GM23338 (cell line): ENCODE data around the gene ZER1. TPM values are rescaled to one million over a fixed set of nuclear protein-coding genes. Genes with fewer than 3 reads are reported as not detected.

Experiments used
- ATAC-seq: fragments of 200-7000 bp; cut with Tn5 transposase; 3 replicates; pipeline ENCODE4 v1.9.1; 2020
- DNase-seq: peaks from one replicate; pipeline ENCODE4 v3.0.0-alpha.2; 2015; ENCODE audit warnings: low spot score
- H2AFZ ChIP-seq: fragments of 200-600 bp; sonication (generic); 2 replicates; pipeline ENCODE4 v1.8.0; 2016; ENCODE audit warnings: antibody characterized with exemption, mild to moderate bottlenecking, moderate library complexity
- H3F3A ChIP-seq: fragments of 200-600 bp; sonication (generic); replicated peaks from 2 replicates; pipeline ENCODE4 v1.8.0; 2017; ENCODE audit warnings: antibody characterized with exemption, mixed run types, low read depth
- H3K27ac ChIP-seq: fragments of 200-600 bp; sonication (generic); 2 replicates; pipeline ENCODE4 v1.6.1; 2016; ENCODE audit warnings: low read depth
- H3K27me3 ChIP-seq: fragments of 200-600 bp; sonication (generic); 2 replicates; pipeline ENCODE4 v1.8.0; 2016; ENCODE audit warnings: mild to moderate bottlenecking, mixed run types, moderate library complexity; ENCODE audit not compliant: insufficient read depth
- H3K36me3 ChIP-seq: fragments of 200-600 bp; sonication (generic); 2 replicates; pipeline ENCODE4 v1.8.0; 2016; ENCODE audit warnings: mild to moderate bottlenecking; ENCODE audit not compliant: insufficient read depth
- H3K4me1 ChIP-seq: fragments of 200-600 bp; sonication (generic); 2 replicates; pipeline ENCODE4 v1.8.0; 2016; ENCODE audit warnings: mild to moderate bottlenecking, moderate library complexity; ENCODE audit not compliant: insufficient read depth
- H3K4me2 ChIP-seq: fragments of 200-600 bp; sonication (generic); 2 replicates; pipeline ENCODE4 v1.7.1; 2017; ENCODE audit warnings: mixed run types
- H3K4me3 ChIP-seq: fragments of 200-600 bp; sonication (generic); 2 replicates; pipeline ENCODE4 v1.6.1; 2016; ENCODE audit warnings: mixed run types
- H3K79me2 ChIP-seq: fragments of 200-600 bp; sonication (generic); replicated peaks from 2 replicates; pipeline ENCODE4 v1.8.0; 2017; ENCODE audit warnings: mild to moderate bottlenecking; ENCODE audit not compliant: insufficient read depth
- H3K9me2 ChIP-seq: fragments of 200-600 bp; sonication (generic); 2 replicates; pipeline ENCODE4 v1.8.0; 2017; ENCODE audit not compliant: insufficient read depth
- H4K20me1 ChIP-seq: fragments of 200-600 bp; sonication (generic); replicated peaks from 2 replicates; pipeline ENCODE4 v1.8.0; 2017; ENCODE audit warnings: mild to moderate bottlenecking; ENCODE audit not compliant: insufficient read depth
- H3K27ac Mint-ChIP-seq: 2 replicates; pipeline ENCODE4 v1.8.0; 2020; ENCODE audit warnings: inconsistent platforms, mild to moderate bottlenecking, moderate library complexity, mixed read lengths
- H3K27me3 Mint-ChIP-seq: 3 replicates; pipeline ENCODE4 v1.8.0; 2022; ENCODE audit warnings: low read depth, mild to moderate bottlenecking, moderate library complexity, mixed read lengths, inconsistent platforms; ENCODE audit not compliant: insufficient read depth, poor library complexity
- H3K36me3 Mint-ChIP-seq: 3 replicates; pipeline ENCODE4 v1.8.0; 2021; ENCODE audit warnings: low read depth, mild to moderate bottlenecking, inconsistent platforms, moderate library complexity, mixed read lengths
- H3K4me1 Mint-ChIP-seq: 3 replicates; pipeline ENCODE4 v1.8.0; 2020; ENCODE audit warnings: mild to moderate bottlenecking, inconsistent platforms, mixed read lengths
- H3K4me3 Mint-ChIP-seq: 3 replicates; pipeline ENCODE4 v1.8.0; 2021; ENCODE audit warnings: moderate library complexity, mild to moderate bottlenecking, inconsistent platforms, mixed read lengths
- H3K9me3 Mint-ChIP-seq: 3 replicates; pipeline ENCODE4 v1.8.0; 2020; ENCODE audit warnings: moderate library complexity, mild to moderate bottlenecking, inconsistent platforms, mixed read lengths
- CREB1 ChIP-seq: fragments of 250-450 bp; sonication (Bioruptor Pico); IDR thresholded peaks from 2 replicates; pipeline ENCODE4 v1.5.0; 2020; ENCODE audit warnings: low read depth, mild to moderate bottlenecking, moderate library complexity
- EZH2phosphoT487 ChIP-seq: fragments of 200-600 bp; sonication (generic); IDR thresholded peaks from one replicate; pipeline ENCODE4 v1.8.1; 2018; ENCODE audit warnings: antibody characterized with exemption; ENCODE audit not compliant: unreplicated experiment
- JUNB ChIP-seq: IDR thresholded peaks from one replicate; pipeline ENCODE4 v1.6.1; 2016; ENCODE audit warnings: antibody characterized with exemption; ENCODE audit not compliant: unreplicated experiment
- POLR2AphosphoS5 ChIP-seq: IDR thresholded peaks from 2 replicates; pipeline ENCODE4 v1.6.1; 2016; ENCODE audit warnings: antibody characterized with exemption, low read depth
- STAT1 ChIP-seq: IDR thresholded peaks from one replicate; pipeline ENCODE4 v1.6.1; 2016; ENCODE audit warnings: antibody characterized with exemption; ENCODE audit not compliant: unreplicated experiment
- ZNF114 ChIP-seq: fragments of 250-450 bp; sonication (Bioruptor Pico); IDR thresholded peaks from 2 replicates; pipeline ENCODE4 v1.5.0; 2020; ENCODE audit warnings: mild to moderate bottlenecking, moderate library complexity
- ZNF331 ChIP-seq: fragments of 250-450 bp; sonication (Bioruptor Pico); IDR thresholded peaks from 2 replicates; pipeline ENCODE4 v1.5.0; 2020; ENCODE audit warnings: low read depth, mild to moderate bottlenecking, moderate library complexity
- polyA plus RNA-seq: library from polyadenylated mRNA; unstranded; fragments of >200 nt; fragmentation: Nextera tagmentation; extraction: Ambion mirVana; gene quantifications from 2 replicates; pipeline ENCODE4 v1.2.1, GENCODE V29; 2016
- total RNA-seq: library from RNA; depleted of rRNA; stranded (reverse); fragments of >200 nt; shearing (Covaris generic); gene quantifications from 2 replicates; pipeline ENCODE4 v1.2.3, GENCODE V29; 2014
- TF ChIP-seq, protein P1 (sequence below): IDR thresholded peaks from 2 replicates; pipeline ENCODE4 v1.6.1; 2016; ENCODE audit warnings: antibody characterized with exemption
- TF ChIP-seq, protein P2 (sequence below), 2 experiments: fragments of 200-600 bp in 1 of 2; sonication (generic) in 1 of 2; conservative IDR thresholded peaks; 2 replicates each; pipeline versions ENCODE4 v1.5.1 to v1.6.1; 2016 to 2017; ENCODE audit warnings: antibody characterized with exemption in 2 of 2, low read depth in 2 of 2, mild to moderate bottlenecking in 2 of 2, moderate library complexity in 1 of 2
- TF ChIP-seq, protein P3 (sequence below): fragments of 250-450 bp; sonication (Bioruptor Pico); IDR thresholded peaks from 2 replicates; pipeline ENCODE4 v1.5.0; 2020; ENCODE audit warnings: mild to moderate bottlenecking, moderate library complexity

Gene ZER1
- total and polyA plus RNA-seq, 2 experiments from 2014 or later: 7.0 to 23.9 TPM

DNA sequence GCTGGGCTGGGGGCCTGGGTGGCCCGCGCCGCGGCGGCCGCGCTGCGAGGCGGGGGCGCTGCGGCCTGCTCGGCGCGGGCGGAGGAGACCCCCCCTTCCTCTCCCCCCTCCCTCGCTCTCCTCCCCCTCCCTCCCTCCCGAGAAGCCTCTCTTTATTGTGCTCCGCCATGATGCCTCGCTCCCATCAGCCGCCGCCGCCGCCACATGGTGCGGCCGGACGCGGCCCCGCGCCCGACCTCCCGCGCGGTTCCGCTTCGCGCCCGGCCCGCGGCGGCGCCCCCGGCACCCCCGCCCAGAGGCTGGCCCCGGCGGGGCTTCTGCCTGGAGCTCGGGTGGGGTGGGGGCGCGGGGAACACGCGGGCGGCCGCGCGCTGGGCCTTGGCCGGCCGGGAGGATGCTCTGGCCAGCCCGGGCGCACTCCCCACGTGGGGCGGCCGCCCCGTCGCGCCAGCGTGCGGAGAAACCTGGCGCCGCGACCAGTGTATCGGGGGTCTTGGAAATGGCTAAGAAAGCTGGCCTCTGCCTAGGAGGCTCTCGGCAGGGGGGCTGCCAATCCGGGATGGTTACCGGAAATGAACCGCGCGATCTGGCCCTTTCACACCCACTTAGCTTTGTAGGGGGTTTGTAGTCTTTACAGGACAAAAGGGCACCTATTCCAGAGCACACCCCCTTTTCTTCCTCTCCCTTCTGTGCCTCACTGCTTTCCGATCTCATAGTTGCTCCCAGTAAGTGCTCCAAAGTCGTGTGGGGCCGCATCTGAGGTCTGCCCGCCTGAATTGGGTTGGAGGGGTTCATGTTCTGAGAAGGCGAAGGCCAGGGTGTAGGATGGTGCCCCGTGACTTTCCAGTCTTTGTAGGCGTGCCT, 81.7 kb downstream of the ZER1 start:
- ATAC-seq: peak; percentile 1; the same call in 1 of the 3 replicates
- peaks cover 19% of the 10 kb centered on the region for H3K27me3 Mint-ChIP-seq
- H3K36me3 Mint-ChIP-seq: peaks cover 84% of the 10 kb centered on the region
- H3F3A ChIP-seq: peaks cover 69% of the 10 kb centered on the region
- no peaks in the 10 kb centered on the region; the same call in 2 of the 3 replicates for H3K9me3 Mint-ChIP-seq
- DNase-seq: peak; percentile 76
- peaks cover 45% of the 10 kb centered on the region for H3K4me1 ChIP-seq
- H3K4me1 Mint-ChIP-seq: peaks cover 41% of the 10 kb centered on the region
- peak overlapping the region; percentile 99 for H3K4me3 ChIP-seq
- H3K4me2 ChIP-seq: peak overlapping the region; percentile 96
- no peaks in the 10 kb centered on the region for H3K9me2 ChIP-seq
- H3K27ac Mint-ChIP-seq: peak overlapping the region; percentile 98
- peak overlapping the region; percentile 98 for H3K4me3 Mint-ChIP-seq
- no peaks in the 10 kb centered on the region for H3K27me3 ChIP-seq
- peaks cover 80% of the 10 kb centered on the region for H3K79me2 ChIP-seq
- peaks cover 46% of the 10 kb centered on the region for H3K36me3 ChIP-seq
- no peak overlapping the region for H2AFZ ChIP-seq
- peaks cover 61% of the 10 kb centered on the region for H4K20me1 ChIP-seq
- peak overlapping the region; percentile 77; the same call in 1 of the 2 replicates for H3K27ac ChIP-seq
- TF ChIP-seq, protein P1, sequence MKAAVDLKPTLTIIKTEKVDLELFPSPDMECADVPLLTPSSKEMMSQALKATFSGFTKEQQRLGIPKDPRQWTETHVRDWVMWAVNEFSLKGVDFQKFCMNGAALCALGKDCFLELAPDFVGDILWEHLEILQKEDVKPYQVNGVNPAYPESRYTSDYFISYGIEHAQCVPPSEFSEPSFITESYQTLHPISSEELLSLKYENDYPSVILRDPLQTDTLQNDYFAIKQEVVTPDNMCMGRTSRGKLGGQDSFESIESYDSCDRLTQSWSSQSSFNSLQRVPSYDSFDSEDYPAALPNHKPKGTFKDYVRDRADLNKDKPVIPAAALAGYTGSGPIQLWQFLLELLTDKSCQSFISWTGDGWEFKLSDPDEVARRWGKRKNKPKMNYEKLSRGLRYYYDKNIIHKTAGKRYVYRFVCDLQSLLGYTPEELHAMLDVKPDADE: 0 out of 2 replicates have a peak, but pooled peaks have one; percentile 19
- TF ChIP-seq EZH2phosphoT487: no peak
- peak; percentile 20; the same call in 1 of the 2 replicates for TF ChIP-seq POLR2AphosphoS5

DNA sequence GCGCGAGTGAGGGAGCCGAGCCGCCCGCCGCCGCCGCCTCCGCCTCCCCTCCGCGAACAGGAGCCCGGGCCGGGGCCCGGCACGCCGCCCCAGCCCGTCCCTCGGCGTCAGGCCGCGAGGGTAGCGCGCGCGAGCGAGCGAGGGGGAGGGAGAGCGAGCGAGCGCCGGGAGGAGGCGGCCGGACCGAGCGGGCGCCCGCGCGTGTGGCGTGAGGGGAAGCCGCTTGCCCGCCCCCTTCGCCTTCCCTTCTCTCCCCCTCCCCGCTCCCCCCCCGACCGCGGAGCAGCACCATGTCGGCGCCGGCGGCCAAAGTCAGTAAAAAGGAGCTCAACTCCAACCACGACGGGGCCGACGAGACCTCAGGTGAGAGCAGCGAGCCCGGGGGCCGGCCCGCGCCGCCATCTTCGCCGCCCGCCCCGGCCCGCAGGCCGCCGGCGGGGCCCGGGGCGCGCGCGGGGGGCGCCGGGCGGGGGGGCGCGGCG, 82.4 kb downstream of the ZER1 start:
- Histone ChIP-seq H3K9me2 (no peaks in the 10 kb centered on the region), H3K4me1 (peaks cover 50% of the 10 kb centered on the region), H3F3A (peaks cover 74% of the 10 kb centered on the region), H3K27me3 (no peaks in the 10 kb centered on the region), H3K27ac (peak overlapping the region; percentile 59; the same call in 1 of the 2 replicates), H3K79me2 (peaks cover 86% of the 10 kb centered on the region), H3K36me3 (peaks cover 38% of the 10 kb centered on the region), H4K20me1 (peaks cover 69% of the 10 kb centered on the region), H3K4me2 (0 out of 2 replicates have a peak overlapping the region, but pooled peaks have one; percentile 65), H2AFZ (no peak overlapping the region), H3K4me3 (peak overlapping the region; percentile 60)
- Mint-ChIP-seq H3K9me3 (no peaks in the 10 kb centered on the region; the same call in 2 of the 3 replicates), H3K27me3 (peaks cover 24% of the 10 kb centered on the region), H3K4me1 (peaks cover 42% of the 10 kb centered on the region), H3K27ac (no peak overlapping the region), H3K4me3 (peak overlapping the region; percentile 62; the same call in 2 of the 3 replicates), H3K36me3 (peaks cover 84% of the 10 kb centered on the region)
- ATAC-seq: no peak
- DNase-seq: no peak
- TF ChIP-seq STAT1 (no peak), ZNF331 (no peak), ZNF114 (CRISPR knock-in tag) (no peak), CREB1 (CRISPR knock-in tag) (no peak), JUNB (no peak), POLR2AphosphoS5 (no peak)
- TF ChIP-seq, protein P2, sequence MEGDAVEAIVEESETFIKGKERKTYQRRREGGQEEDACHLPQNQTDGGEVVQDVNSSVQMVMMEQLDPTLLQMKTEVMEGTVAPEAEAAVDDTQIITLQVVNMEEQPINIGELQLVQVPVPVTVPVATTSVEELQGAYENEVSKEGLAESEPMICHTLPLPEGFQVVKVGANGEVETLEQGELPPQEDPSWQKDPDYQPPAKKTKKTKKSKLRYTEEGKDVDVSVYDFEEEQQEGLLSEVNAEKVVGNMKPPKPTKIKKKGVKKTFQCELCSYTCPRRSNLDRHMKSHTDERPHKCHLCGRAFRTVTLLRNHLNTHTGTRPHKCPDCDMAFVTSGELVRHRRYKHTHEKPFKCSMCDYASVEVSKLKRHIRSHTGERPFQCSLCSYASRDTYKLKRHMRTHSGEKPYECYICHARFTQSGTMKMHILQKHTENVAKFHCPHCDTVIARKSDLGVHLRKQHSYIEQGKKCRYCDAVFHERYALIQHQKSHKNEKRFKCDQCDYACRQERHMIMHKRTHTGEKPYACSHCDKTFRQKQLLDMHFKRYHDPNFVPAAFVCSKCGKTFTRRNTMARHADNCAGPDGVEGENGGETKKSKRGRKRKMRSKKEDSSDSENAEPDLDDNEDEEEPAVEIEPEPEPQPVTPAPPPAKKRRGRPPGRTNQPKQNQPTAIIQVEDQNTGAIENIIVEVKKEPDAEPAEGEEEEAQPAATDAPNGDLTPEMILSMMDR (conservative IDR thresholded peaks at IDR 0.05; ENCODE audit: low read depth in 2 of 2): no peak
- TF ChIP-seq, protein P3, sequence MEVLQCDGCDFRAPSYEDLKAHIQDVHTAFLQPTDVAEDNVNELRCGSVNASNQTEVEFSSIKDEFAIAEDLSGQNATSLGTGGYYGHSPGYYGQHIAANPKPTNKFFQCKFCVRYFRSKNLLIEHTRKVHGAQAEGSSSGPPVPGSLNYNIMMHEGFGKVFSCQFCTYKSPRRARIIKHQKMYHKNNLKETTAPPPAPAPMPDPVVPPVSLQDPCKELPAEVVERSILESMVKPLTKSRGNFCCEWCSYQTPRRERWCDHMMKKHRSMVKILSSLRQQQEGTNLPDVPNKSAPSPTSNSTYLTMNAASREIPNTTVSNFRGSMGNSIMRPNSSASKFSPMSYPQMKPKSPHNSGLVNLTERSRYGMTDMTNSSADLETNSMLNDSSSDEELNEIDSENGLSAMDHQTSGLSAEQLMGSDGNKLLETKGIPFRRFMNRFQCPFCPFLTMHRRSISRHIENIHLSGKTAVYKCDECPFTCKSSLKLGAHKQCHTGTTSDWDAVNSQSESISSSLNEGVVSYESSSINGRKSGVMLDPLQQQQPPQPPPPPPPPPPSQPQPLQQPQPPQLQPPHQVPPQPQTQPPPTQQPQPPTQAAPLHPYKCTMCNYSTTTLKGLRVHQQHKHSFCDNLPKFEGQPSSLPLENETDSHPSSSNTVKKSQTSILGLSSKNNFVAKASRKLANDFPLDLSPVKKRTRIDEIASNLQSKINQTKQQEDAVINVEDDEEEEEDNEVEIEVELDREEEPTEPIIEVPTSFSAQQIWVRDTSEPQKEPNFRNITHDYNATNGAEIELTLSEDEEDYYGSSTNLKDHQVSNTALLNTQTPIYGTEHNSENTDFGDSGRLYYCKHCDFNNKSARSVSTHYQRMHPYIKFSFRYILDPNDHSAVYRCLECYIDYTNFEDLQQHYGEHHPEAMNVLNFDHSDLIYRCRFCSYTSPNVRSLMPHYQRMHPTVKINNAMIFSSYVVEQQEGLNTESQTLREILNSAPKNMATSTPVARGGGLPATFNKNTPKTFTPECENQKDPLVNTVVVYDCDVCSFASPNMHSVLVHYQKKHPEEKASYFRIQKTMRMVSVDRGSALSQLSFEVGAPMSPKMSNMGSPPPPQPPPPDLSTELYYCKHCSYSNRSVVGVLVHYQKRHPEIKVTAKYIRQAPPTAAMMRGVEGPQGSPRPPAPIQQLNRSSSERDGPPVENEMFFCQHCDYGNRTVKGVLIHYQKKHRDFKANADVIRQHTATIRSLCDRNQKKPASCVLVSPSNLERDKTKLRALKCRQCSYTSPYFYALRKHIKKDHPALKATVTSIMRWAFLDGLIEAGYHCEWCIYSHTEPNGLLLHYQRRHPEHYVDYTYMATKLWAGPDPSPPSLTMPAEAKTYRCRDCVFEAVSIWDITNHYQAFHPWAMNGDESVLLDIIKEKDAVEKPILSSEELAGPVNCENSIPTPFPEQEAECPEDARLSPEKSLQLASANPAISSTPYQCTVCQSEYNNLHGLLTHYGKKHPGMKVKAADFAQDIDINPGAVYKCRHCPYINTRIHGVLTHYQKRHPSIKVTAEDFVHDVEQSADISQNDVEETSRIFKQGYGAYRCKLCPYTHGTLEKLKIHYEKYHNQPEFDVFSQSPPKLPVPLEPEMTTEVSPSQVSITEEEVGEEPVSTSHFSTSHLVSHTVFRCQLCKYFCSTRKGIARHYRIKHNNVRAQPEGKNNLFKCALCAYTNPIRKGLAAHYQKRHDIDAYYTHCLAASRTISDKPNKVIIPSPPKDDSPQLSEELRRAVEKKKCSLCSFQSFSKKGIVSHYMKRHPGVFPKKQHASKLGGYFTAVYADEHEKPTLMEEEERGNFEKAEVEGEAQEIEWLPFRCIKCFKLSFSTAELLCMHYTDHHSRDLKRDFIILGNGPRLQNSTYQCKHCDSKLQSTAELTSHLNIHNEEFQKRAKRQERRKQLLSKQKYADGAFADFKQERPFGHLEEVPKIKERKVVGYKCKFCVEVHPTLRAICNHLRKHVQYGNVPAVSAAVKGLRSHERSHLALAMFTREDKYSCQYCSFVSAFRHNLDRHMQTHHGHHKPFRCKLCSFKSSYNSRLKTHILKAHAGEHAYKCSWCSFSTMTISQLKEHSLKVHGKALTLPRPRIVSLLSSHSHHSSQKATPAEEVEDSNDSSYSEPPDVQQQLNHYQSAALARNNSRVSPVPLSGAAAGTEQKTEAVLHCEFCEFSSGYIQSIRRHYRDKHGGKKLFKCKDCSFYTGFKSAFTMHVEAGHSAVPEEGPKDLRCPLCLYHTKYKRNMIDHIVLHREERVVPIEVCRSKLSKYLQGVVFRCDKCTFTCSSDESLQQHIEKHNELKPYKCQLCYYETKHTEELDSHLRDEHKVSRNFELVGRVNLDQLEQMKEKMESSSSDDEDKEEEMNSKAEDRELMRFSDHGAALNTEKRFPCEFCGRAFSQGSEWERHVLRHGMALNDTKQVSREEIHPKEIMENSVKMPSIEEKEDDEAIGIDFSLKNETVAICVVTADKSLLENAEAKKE (CRISPR knock-in tag): no peak
